Hematopoietic multipotent progenitor cell treated with erythropoietin and hydrocortisone succinate and interleukin-3 and kit ligand, for 17 days (in vitro differentiated cells): Measurements from ENCODE around the gene PRORP.
"Not testable (repeated sequence)": the region's sequence is repeated elsewhere in the genome, so short reads cannot be mapped to it uniquely, and the experiment has no call there.

Experiments
- DNase-seq: peaks from one replicate; pipeline ENCODE4 v3.0.0-alpha.2; 2015; ENCODE audit warnings: low spot score

The PRORP gene

DNA sequence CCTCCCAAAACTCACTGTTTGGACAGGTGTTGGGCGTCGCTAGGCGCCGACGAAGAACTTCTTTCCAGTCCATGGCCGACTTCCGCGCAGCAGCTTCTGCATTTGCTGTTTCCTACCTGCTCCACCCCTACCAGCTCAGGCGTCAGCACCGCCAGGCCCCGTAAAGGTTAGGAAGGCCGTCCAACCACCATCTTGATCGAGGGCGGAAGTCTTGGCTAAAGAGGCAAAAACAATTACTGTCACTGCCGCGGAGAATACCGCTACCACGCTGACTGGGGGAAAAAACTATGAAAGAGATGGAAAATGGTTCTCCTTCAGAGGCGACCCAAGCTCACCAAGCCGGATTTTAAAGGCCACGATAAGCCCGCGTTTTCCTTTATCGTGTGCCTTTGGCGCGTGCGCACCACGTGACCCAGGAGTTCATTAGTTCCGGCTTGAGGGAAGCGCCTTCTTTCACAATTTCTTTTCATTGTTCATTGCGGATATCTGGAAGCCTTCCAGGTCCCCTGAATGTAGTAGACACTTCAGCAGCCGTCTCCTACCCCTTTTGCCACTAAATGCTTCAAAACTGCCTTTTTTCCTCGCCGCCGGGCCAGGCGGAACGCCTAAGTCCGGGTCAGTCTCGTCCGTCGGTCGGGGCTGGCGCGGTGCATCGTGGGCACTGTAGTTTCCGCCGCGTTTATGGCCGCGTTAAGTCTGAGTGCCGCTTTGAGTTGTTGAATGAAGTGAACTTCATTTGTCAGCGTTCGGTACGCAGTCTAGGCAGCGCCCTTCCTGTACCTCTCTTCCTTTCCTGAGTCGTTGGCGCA lies at the start of gene PRORP, which contains the start of gene PPP2R3C:
TSS of gene PRORP (plus strand) at position 666 of the 809 bp plus-strand sequence. CDS start 694 bp downstream, outside the sequence.
TSS of gene PPP2R3C (minus strand) at position 104 of the 809 bp plus-strand sequence. CDS start at position 73, 31 bp downstream.
- DNase-seq: peak; percentile 93

DNA sequence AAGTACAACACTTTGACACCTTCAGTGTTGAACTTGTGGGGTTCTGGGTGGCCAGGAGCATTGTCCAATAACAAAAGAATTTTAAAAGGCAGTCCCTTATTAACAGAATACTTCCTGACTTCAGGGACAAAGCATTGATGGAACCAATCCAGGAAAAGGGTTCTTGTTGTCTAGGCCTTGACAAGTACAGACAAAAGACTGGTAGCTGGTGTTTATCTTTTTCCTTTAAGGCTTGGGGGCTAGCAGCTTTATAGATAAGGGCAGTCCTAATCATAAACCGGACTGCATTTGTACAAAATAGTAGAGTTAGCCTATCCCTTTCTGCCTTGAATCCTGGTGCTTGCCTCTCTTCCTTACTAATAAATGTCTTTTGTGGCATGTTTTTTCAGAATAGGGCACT lies 48.9 kb upstream of the PRORP start:
- no peak for DNase-seq

DNA sequence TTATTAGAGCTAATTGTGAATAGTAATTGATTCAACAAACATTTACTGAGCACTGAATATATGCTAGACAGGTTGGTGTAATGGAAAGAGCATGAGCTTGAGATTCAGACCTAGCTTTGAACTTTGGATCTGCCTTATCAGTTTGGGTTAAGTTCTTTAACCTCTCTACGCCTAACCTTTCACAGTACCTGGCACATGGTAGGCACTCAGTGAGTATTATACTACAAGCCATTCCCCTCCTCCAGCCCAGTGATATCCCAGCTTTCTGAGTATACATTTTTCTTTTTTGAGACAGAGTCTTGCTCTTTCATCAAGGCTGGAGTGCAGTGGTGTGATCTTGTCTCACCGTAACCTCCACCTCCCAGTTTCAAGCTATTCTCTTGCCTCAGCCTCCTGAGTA lies 44.3 kb upstream of the PRORP start:
- DNase-seq: no peak

DNA sequence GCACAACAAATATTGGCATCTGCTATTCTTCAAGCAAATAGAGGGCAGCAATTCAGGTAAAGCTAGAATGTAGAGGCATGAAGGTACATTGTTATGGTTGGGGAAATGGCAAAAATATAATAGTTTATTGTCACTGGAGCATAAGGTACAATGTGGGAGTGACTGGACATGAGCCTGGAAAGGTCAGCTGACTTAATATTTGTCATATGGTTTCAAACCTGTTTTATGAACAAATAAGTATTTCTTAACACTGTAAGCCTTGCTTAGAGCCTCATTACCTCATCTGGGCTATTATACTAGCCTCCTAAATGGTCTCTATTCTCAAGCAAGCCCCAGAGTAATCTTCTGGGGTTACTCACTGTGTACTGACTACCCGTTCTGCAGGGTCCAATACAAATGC lies 42.6 kb upstream of the PRORP start:
- no peak for DNase-seq

DNA sequence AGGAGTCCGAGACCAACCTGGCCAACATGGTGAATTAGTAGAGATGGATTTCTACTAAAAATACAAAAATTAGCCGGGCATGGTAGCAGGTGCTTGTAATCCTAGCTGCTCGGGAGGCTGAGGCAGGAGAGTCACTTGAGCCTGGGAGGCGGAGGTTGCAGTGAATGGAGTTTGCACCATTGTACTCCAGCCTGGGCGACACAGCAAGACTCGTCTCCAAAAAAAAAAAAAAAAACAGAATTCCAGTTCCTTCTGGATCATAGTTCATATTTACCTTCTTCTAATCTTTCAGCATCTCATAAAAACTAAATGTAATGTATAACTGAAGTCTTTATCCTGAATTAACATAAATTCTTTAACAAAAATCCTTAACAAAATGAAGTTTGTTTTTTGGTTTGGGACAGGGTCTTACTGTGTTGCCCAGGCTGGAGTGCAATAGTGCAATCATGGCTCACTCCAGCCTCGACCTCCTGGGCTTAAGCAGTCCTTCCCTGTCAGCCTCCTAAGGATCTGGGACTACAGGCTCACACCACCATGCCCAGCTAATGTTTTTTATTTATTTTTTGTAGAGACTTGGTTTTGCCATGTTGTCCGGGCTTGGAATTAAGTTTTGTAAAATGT lies 38.7 kb upstream of the PRORP start:
- no peak for DNase-seq

DNA sequence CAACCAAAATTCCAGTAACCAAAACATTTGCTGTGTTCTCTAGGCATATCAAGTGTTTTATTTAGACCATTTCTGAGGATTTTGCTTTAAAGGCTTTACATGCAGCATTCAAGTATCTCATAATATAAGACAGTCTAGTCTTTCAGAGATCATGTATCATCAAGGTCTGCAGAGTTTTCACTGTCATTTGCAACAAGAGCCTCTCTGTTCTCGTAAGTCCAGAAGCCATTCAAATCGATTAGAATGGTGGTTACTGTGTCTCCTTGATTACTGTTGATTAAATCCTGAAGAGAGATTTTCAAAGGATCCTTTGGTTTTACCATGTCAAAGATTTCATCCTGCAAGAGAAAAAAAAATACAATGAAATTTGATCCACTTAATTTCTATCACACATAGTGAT lies 36.9 kb upstream of the PRORP start:
- no peak for DNase-seq

DNA sequence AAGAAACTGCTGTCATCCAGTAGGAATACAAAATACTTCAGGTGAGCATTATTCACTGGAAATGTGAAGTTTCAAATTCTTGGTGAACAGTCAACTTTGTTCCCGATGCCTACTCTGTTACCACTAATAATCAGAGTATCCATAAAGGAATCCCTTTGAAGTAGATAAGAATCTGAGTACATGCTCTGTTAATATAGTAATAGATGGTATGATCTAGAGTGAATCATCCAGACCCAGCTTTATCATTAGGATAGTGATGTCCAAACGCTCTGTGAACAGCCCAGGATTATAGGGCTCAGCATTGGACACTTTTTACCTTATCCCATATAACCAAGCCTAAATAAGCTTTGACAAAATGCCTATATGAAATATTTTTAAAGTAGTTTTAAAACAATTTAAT lies 33.8 kb upstream of the PRORP start:
- no peak for DNase-seq

DNA sequence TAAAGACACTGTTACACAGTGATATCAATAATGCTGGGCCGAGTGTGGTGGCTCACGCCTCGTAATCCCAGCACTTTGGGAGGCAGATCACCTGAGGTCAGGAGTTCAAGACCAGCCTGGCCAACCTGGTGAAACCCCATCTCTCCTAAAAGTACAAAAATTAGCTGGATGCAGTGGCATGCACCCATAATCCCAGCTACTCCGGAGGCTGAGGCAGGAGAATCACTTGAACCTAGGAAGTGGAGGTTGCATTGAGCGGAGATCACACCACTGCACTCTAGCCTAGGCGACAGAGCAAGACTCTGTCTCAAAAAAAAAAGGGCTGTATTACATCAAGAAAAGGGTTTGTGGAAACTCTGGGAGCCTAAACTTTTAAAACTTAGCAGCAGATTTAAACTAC lies 27.7 kb upstream of the PRORP start:
- not testable (repeated sequence) for DNase-seq

DNA sequence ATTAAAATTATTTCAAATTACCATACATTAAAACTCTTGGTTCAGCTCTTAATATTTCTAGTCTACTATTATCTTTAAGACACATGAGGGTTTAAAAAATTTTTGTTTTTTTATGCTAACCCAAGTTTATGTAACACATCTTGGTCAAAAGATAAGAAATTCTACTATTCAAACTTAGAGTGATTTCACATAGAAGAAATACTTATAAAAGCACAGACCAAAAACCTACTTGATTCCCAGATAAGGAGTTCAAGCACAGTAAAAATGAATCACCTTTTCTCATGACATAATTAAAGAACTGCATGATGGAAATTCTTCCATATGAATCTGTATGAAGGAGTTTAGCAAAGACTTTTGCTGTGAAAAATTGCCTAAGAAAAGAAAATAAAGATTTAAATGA lies 14.5 kb upstream of the PRORP start:
- no peak for DNase-seq

DNA sequence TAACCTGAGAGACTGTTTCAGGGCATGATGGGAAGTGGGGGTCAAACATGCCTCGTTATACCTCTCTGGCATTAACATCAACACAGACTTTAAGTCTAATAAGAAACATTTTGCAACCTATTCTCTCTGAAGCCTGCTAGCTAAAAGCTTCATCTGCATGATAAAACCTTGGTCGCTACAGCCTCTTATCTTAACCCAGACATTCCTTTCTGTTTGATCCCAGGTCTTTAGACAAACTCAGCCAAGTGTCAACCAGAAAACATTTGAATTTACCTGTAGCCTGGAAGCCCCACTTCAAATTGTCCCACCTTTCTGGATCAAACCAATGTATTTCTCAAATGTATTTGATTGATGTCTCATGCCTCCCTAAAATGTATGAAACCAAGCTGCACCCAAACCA lies 9.7 kb upstream of the PRORP start:
- no peak for DNase-seq

DNA sequence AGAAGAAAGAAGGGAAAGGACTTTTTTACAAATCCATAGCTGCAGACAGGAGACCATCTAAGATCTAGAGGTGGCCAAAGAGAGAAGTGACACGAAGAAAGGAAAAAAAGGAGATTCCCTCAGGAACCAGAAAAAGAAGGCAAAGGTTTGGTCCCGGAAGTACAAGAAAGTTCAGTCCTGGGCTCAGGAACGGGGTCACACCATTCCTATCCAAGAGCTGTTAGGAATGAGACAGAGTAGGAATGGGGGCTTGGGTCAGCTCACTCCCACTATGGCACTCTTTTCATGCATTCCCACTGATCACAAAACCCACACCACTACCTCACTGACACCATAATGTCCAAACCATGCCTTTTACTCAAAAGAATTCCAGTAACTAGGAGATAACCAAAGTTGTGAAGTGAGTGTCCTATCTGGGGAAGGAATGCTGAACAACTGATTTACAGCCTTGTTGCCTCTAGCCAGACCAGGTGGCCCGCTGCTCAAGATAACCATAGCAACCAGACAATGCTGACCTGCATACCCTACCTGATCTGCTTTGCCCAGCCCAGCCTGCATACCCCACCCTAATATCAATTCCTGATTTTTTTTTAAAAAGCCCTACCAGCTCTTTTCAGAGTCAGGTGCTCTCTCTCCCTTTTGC lies 8.9 kb upstream of the PRORP start:
- no peak for DNase-seq

DNA sequence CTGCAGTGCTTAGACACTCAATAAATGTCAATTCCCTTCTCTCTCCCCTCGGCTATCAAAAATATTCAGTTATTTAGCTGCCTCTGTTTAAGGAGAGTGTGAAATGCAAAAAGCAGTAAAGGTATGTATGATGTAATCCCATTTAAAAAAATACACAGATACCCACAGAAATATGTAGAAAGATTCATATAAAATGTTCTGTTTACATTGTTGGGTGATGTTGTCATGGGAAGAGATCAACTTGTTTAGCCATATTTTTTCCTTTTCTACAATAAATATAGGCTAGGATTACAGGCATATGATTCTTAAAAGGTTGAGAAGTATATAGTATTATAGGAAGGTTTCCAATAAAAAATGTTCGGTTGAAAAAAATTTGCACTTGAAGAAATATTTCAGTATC lies 8.3 kb upstream of the PRORP start:
- DNase-seq: no peak

DNA sequence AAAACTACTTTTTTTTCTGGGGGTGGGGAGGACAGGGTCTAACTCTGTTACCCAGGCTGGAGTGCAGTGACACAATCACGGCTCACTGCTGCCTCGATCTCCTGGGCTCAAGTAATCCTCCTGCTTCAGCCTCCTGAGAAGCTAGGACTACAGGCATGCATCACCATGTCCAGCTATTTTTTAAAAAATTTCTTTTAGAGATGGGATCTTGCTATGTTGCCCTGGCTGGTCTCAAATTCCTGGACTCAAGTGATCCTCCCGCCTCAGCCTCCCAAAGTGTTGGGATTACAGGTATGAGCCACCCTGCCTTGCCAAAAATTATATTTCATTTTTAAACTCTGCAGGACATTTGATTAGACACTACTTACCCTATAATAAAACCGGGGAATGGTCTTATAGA lies 6.1 kb upstream of the PRORP start:
- DNase-seq: no peak

DNA sequence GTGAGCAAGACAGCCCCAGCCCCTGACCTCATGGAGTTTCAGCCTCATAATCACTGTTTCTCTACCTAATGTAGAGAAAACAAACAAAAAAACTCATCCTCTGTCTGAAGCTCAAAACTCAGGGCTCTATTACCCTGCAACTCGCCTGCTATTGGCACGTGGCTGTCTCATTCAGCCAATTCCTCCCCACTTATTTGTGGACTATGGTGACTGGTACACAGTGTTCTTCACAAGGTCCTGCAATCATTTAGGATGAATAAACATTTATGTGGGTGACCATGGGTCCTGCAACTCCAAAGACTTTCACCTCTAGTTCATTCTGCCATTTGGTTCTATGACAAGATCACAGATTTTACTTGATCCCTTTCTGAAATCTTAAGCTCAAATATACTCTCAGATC lies 5.2 kb upstream of the PRORP start:
- no peak for DNase-seq

DNA sequence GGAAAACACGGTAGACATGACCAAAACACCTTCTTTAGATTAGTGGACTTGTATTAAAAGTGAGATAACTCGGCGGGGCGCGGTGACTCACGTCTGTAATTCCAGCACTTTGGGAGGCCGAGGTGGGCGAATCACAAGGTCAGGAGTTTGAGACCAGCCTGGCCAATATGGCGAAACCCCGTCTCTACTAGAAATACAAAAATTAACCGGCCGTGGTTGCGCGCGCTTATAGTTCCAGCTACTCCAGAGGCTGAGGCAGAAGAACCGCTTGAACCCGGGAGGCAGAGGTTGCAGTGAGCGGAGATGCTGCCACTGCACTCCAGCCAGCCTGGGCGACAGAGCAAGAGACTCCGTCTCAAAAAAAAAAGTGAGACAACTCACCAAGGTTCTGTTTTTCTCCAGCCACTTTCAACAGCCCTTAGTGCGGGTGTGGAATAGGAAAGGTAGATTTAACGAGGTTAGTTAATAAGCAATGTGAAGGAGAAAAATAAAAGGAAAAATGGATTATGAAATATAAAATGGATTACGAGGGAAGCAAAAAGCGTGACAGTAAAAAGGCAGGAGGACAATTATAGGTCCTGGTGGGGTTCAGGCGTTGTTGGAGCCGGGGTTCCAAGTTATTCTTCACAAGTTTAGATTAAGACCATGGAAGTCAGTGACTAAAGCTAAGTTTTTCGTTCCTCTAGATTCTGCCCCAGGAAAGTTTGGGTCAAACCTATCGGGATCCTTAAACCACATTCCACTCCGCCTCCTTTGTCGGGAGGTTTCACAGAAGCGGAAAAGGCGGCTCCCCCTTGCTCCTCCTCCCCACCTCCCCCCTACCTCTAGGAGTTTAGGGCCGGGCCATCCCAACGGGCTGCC lies 1.1 kb upstream of the PRORP start:
- DNase-seq: no peak

DNA sequence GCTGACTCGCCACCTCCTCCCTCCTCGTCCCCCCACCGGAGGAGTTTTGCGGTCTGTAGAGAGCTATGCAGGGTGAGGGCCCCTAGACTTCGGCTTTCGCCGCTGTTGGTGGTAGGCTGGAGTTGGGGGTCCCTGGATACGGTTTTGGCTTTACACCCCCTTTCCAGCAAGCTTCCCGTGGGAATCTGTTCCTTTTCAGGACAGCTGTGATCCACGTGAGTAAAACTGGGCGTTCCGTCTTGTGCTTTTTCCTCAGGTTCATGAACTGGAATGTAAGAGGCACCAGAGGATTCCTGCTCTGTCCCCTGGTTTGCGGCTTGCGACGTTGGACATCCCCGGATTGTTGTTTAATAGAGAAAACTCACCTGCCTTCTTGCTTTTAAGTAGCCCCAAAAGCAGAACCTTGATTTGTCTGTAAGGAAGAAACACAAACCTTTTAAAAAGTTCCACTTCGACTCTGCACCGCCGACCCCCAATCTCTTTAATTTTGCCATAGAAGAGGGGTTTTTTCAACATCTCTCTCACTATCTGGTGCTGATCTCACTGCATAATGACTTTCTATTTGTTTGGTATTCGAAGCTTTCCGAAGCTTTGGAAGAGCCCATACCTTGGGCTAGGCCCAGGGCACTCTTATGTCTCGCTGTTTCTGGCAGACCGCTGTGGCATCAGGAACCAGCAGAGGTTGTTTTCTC lies 490 bp downstream of the PRORP start:
- DNase-seq: peak; percentile 18

DNA sequence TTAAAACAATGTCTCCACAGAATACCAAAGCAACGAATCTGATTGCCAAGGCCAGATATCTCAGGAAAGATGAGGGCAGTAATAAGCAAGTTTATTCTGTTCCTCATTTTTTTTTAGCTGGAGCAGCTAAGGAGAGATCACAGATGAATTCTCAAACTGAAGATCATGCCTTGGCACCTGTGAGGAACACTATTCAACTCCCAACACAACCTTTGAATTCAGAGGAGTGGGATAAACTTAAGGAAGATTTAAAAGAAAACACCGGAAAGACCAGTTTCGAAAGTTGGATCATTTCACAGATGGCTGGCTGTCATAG lies 994 bp downstream of the PRORP start:
- DNase-seq: no peak

DNA sequence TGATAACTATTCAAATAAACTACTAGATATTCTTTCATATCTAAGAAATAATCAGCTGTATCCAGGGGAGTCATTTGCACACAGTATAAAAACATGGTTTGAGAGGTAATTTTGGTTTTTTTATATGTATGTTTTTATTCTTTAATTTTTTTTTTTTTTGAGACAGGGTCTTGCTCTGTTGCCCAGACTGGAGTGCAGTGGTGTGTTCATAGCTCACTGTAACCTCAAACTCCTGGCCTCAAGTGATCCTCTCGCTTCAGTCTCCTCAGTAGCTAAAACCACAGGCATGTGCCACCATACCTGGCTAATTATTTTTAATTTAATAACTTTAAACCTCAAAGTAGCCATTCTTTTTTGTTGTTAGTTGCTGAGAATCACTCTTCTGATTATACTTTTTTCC lies 1.8 kb downstream of the PRORP start:
- DNase-seq: no peak

DNA sequence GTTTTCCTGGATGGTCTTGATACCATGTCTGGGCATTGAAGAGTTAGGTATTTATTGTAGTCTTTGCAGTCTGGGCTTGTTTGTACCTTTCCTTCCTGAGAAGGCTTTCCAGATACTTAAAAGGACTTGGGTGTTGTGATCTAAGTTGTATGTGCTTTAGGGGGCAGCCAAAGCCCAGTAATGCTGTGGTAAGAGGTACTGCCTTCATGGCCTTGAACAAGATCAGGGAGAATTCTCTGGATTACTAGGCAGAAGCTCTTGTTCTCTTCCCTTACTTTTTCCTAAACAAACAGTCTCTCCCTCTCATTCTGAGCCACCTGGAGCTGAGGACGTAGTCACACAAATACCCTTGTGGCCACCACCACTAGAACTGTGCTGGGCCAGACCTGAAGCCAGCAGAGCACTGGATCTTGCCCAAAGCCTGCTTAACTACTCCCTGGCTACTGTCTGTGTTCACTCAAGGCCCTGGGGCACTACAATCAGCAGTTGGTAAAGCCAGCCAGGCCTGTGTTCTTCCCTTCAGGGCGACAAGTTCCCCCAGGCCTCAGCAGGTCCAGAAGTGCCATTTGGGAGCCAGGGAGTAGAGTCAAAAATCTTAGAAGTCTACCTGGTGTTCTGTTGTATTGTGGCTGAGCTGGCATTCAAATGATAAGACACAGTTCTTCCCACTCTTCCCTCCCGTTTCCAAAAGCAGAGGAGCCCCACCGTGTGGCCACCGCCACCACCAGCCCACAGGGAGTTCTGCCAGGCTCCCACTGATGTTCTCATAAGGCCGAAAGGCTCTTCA lies 11.4 kb downstream of the PRORP start:
- DNase-seq: no peak

DNA sequence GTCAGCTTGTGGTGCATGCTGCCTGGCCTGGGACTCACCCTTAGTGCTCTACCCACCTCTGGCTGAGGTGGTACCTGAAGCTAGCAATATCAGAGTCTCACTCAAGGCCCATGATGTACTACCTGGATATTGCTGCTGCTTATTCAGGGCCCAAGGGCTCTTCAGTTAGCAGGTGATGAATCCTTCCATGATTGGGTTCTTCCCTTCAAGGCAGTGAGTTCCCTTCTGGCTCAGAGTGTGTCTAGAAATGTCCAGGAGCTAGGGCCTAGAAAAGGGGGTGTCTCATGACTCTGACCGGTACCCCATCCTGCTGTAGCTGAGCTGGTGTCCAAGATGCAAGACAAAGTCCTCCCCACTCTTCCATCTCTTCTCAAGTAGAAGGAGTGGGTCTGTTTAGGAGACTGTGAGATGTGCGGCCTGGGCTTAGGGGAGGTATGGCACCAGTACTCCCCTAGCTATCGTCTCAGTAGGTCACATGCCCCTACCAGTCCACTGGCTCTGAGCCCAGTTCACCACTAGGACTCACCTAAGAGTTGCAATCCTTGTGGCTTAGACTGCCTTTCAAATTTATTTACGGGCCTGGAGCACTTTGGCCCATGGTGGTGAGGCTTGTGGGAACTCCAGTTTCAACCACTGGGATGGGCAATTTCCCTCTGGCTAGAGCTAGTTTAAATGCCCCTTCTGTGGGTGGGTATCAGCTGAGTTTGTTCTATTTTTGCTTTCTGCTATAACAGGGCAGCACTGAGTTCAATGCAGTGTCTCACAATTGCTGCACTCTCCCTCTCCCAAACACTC lies 12.2 kb downstream of the PRORP start:
- no peak for DNase-seq
